ENCODE data around the gene DAB2. TPM values are rescaled to one million over a fixed set of nuclear protein-coding genes. Genes with fewer than 3 reads are reported as not detected.

DAB2 gene
- total RNA-seq, 1 experiment from 2014 or later, result 5.5 TPM

DNA sequence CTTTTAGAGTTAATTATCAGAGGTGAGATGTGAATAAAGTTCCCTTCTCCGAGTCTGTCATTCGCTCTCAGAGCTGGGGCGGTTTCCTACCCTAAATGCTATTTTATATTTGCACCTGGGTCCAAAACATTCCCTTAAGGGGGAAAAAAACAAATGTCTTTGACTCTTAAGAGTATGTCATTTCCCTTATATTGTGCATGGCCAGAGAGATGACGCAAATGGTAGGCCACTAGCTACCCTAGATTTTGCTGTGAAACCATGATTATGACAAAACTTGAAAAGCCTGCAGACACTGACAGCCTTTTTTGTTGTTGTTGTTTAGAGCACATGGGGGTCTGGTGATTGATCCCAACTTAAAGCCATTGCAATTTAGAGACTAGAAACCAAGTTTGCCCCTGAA lies 12.8 kb downstream of the DAB2 start:
- ATAC-seq, result no peak
- intact Hi-C loops (cut with micrococcal nuclease), result no loop called here
- no peak overlapping the region for H2AFZ ChIP-seq (ENCODE audit: low read depth, low read length, poor library complexity, severe bottlenecking)
- H3K9me3 ChIP-seq (ENCODE audit: control insufficient read depth in 1 of 2, insufficient read depth in 1 of 2, low read depth in 1 of 2, low read length in 2 of 2), result no peaks in the 10 kb centered on the region
- DNase-seq (ENCODE audit: low read depth, low spot score), result no peak
- no peaks in the 10 kb centered on the region for H3K36me3 ChIP-seq (ENCODE audit: control insufficient read depth in 1 of 2, insufficient read depth in 2 of 2, low read length in 2 of 2)
- H3K9ac ChIP-seq (ENCODE audit: low read length), result no peak overlapping the region
- H3K79me2 ChIP-seq (ENCODE audit: insufficient read depth, low read length), result no peaks in the 10 kb centered on the region
- H3K9me2 ChIP-seq (ENCODE audit: insufficient read depth), result no peaks in the 10 kb centered on the region
- no peak overlapping the region for H3K4me2 ChIP-seq (ENCODE audit: low read length)
- H3K27ac ChIP-seq (ENCODE audit: low read depth, low read length), result no peak overlapping the region
- RAD21 ChIA-PET (ENCODE audit: low non-redundant PET in 1 of 2, low total read pairs in 2 of 2, uncharacterized antibody in 2 of 2, unreplicated experiment in 2 of 2), result no interaction called here
- TF ChIP-seq SP1 (IDR thresholded peaks at IDR 0.05; ENCODE audit: low read depth) (no peak), RAD21 (IDR thresholded peaks at IDR 0.05; ENCODE audit: low read depth) (no peak), POLR2A (IDR thresholded peaks at IDR 0.05; ENCODE audit: borderline replicate concordance, extremely low read depth, insufficient read depth, insufficient read length) (no peak), POLR2AphosphoS5 (IDR thresholded peaks at IDR 0.05; ENCODE audit: low read depth, low read length) (no peak)
- TF ChIP-seq, protein P1, sequence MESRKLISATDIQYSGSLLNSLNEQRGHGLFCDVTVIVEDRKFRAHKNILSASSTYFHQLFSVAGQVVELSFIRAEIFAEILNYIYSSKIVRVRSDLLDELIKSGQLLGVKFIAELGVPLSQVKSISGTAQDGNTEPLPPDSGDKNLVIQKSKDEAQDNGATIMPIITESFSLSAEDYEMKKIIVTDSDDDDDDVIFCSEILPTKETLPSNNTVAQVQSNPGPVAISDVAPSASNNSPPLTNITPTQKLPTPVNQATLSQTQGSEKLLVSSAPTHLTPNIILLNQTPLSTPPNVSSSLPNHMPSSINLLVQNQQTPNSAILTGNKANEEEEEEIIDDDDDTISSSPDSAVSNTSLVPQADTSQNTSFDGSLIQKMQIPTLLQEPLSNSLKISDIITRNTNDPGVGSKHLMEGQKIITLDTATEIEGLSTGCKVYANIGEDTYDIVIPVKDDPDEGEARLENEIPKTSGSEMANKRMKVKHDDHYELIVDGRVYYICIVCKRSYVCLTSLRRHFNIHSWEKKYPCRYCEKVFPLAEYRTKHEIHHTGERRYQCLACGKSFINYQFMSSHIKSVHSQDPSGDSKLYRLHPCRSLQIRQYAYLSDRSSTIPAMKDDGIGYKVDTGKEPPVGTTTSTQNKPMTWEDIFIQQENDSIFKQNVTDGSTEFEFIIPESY (IDR thresholded peaks at IDR 0.05; ENCODE audit: extremely low read depth, insufficient replicate concordance, low read length), result no peak
- H3K4me3 ChIP-seq (replicated peaks in 1 of 2; ENCODE audit: low read depth in 1 of 2, low read length in 2 of 2), result no peak overlapping the region
- no peaks in the 10 kb centered on the region for H4K20me1 ChIP-seq (ENCODE audit: insufficient read depth)
- BruUV-seq (replicated peaks), result no TSS peak
- CTCF ChIA-PET, result interaction anchor here (1.3 kb wide), 1 partner anchor 13 kb away, joined by 3 read pairs; the partner anchor contains the start of gene DAB2
- H3K4me1 ChIP-seq (ENCODE audit: control insufficient read depth in 1 of 2, insufficient read depth in 2 of 2, low read length in 2 of 2), result peaks cover 8 to 10% of the 10 kb centered on the region in 2 experiments
- POLR2A ChIA-PET, result no interaction called here
- H3K27me3 ChIP-seq (ENCODE audit: insufficient read depth, low read length), result no peaks in the 10 kb centered on the region

DNA sequence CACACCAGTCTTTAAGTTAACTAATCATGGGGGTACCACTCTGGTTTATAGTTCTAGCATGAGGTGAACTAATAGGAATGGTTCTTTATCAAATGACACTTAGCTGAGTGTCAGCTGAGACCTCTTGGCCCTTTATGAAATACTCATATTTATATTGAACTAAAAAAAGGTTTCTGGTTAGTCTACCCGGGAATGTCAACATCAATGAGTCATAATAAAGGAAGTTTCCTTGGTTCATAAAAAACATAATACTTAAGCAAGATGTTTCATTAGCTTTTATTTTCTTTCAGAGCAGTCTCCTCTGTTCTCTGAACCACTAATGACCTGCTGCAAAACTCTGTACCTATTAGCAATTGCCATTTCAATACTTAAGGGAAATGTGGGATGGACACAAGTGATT lies 13.7 kb downstream of the DAB2 start:
- H2AFZ ChIP-seq (ENCODE audit: low read depth, low read length, poor library complexity, severe bottlenecking), result no peak overlapping the region
- no peaks in the 10 kb centered on the region for H3K36me3 ChIP-seq (ENCODE audit: control insufficient read depth in 1 of 2, insufficient read depth in 2 of 2, low read length in 2 of 2)
- no peaks in the 10 kb centered on the region for H3K9me2 ChIP-seq (ENCODE audit: insufficient read depth)
- no TSS peak for BruUV-seq (replicated peaks)
- H4K20me1 ChIP-seq (ENCODE audit: insufficient read depth), result no peaks in the 10 kb centered on the region
- peaks cover 8 to 10% of the 10 kb centered on the region in 2 experiments for H3K4me1 ChIP-seq (ENCODE audit: control insufficient read depth in 1 of 2, insufficient read depth in 2 of 2, low read length in 2 of 2)
- ChIA-PET POLR2A (interaction anchor here (1.3 kb wide), 1 partner anchor 14 kb away, joined by 4 read pairs; the partner anchor contains the start of gene DAB2), RAD21 (ENCODE audit: low non-redundant PET in 1 of 2, low total read pairs in 2 of 2, uncharacterized antibody in 2 of 2, unreplicated experiment in 2 of 2) (no interaction called here), CTCF (interaction anchor here (1.3 kb wide), 1 partner anchor 14 kb away, joined by 3 read pairs; the partner anchor contains the start of gene DAB2)
- no peak overlapping the region for H3K9ac ChIP-seq (ENCODE audit: low read length)
- no peaks in the 10 kb centered on the region for H3K9me3 ChIP-seq (ENCODE audit: control insufficient read depth in 1 of 2, insufficient read depth in 1 of 2, low read depth in 1 of 2, low read length in 2 of 2)
- no peak for TF ChIP-seq RAD21 (IDR thresholded peaks at IDR 0.05; ENCODE audit: low read depth)
- peak; percentile 52; the same call in 1 of the 2 replicates for TF ChIP-seq FOSL1 (IDR thresholded peaks at IDR 0.05; ENCODE audit: low read depth)
- no peak for TF ChIP-seq ELF1 (IDR thresholded peaks at IDR 0.05; ENCODE audit: borderline replicate concordance, low read depth)
- TF ChIP-seq JUND (IDR thresholded peaks at IDR 0.05), result peak; percentile 27; the same call in 1 of the 2 replicates
- TF ChIP-seq CEBPB (IDR thresholded peaks at IDR 0.05; ENCODE audit: low read depth), result peak; percentile 41
- TF ChIP-seq EZH2phosphoT487 (IDR thresholded peaks at IDR 0.05; ENCODE audit: borderline replicate concordance), result no peak
- TF ChIP-seq SP1 (IDR thresholded peaks at IDR 0.05; ENCODE audit: low read depth), result 0 out of 2 replicates have a peak, but pooled peaks have one; percentile 21
- DNase-seq (ENCODE audit: low read depth, low spot score) (no peak), ATAC-seq (no peak)
- no peaks in the 10 kb centered on the region for H3K27me3 ChIP-seq (ENCODE audit: insufficient read depth, low read length)
- H3K4me2 ChIP-seq (ENCODE audit: low read length), result peak overlapping the region; percentile 7
- no peak overlapping the region for H3K27ac ChIP-seq (ENCODE audit: low read depth, low read length)
- intact Hi-C loops (cut with micrococcal nuclease), result no loop called here
- H3K4me3 ChIP-seq (replicated peaks in 1 of 2; ENCODE audit: low read depth in 1 of 2, low read length in 2 of 2), result no peak overlapping the region
- H3K79me2 ChIP-seq (ENCODE audit: insufficient read depth, low read length), result no peaks in the 10 kb centered on the region

All from HCT116 (cell line).